ENCODE results near the gene VTI1A.
A peak's percentile ranks its signal among the peaks of the same experiment; 100 is the strongest.

Gene VTI1A

DNA sequence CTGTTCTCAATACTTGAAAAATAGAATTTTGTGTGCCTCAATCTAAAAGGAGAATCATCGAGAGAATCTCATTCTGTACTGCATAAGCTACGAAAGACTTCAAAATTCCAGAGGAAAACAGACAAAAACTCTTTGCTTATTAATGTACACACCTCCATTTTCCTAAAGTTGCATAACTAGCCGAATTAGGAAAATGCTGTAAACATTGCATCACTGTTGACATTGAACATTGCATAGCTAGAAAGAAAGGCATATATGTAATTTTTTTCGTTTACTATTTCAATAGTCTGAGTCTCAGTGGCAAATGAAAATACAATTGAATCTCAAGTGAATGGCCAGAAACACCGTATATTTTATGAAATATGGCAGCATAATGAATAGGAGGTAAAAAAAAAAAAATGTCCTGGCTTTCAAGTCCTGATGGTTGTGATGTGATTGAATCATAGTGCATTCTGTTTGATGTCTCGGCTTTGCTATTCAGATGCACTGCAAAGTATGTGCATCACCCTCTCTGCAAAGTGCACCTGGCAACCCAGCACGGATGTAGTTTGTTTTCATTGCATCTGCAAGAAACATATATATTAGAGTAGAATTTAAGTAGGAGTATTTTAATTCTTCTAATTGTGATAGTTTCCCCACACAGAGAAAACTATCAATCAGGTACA is 196.7 kb downstream of the VTI1A start:
- DNase-seq, result no peak

DNA sequence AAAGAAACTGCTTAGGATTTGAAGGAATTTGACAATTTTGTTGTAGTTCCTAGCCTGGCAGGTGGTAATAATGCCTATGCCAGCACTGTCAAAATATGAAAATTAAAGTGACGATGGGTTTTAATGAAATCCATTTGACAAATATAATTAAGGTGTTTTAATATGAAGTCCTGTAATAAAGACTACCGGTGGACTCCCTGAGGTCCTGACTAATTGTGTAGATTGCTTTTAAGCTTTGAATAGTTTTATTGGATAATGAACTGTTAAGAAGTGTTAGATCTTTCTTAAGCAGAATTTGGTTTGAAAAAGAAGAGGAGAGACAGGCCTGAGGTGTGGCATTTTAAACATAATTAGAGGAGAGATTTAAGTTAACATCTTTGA is 197.2 kb downstream of the VTI1A start:
- no peak for DNase-seq

DNA sequence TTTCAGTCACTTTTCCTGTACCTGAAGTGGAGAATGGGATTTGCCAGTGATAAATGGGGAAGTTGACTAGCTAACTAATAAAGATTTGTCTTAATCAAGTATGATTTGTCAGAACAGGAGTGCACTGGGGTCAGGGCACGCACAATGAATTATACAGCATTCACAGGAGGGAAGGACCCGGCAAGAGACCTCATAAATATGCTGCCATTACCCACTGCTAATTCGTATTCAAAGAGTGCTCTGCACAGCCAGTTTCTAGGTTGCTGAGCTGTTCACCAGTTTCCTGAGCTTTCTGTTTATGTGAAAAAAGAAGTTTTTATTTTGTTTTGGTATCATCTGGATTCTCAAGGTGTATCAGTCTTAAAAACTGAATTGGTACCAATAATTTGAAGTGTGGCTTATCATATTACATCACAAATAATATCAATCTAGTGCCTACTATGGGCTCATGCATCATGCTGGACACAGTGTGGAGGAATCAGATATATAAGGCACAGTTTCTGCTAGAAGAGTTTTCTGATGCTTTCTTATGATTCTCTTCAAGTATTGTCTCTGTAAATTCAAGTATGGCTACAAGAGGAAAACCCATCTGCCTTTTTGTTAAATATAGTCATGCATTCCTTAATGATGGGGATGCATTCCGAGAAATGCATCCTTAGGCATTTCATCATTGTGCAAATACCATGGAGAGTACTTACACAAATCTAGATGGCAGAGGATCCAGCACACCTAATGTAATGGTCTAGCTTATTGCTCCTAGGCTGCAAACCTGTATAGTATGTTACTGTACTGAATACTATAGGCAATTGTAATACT is 202.2 kb downstream of the VTI1A start:
- peak; percentile 70 for DNase-seq

DNA sequence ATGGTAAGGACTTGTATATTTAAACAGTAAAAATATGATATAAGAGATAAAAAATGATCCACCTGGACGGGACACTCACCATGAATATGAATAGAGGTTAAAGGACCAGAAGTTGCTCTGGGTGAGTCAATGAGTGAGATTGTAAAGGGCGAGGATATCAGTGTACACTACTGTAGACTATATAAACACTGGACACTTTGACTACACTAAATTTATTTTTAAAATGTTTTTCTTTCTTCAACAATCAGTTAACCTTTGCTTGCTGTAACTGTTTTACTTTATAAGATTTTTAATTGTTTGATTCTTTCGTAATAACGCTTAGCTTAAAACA is 202.8 kb downstream of the VTI1A start:
- DNase-seq, result no peak

DNA sequence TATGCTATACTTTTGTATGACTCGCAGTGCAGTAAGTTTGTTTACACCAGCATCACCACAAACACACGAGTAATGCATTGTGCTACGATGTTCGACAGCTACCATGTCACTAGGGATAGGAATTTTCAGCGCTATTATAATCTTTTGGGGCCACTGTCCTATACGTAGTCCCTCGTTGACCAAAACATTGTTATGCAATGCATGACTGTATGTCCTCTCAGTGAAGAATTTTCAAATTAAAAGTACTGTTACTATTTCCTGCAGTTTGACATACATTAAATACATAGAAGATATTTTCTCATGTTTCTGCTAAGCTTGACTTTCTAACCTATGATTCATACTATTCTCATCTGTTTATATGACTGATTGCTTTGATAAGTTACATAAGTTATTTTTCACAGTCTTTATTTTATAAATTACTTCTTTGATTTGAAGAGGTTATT is 203.6 kb downstream of the VTI1A start:
- peak; percentile 50 for DNase-seq

DNA sequence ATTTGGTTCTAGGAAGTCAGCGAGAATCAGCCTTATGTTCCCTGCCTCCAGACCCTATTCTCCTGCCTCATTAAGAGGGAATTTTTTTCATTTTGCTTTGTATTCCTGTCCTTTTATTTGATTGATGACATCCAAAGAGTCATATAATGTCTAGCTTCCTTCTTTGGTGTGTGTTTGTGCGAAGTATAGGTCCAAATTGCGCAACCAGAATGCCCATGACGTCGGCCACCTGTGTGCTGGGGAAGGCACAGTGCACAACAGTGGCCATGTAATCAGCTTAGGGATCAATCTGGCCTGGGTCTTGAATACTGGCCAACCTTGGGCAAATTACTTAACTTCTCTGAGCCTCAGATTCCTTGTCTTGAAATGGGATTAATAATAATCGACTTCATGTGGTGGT is 206.2 kb downstream of the VTI1A start:
- no peak for DNase-seq

DNA sequence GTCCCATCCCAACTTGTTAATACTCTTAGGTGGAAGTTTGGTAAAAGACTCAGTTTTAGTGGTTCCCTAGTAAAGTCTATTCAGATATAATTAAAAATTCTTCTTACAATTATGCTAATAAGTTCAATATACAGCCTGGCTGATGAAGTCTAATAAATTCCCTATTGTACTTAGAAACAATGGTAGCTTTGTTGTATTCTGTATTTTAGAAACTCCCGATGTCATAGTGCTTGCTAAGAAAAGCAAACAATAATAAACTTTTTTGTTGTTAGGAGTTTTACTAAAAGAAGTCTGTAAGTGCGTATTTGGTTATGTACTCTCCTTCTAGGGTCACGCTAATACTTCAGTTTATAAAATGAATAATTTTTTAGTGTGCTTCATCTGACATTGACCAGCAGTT is 206.8 kb downstream of the VTI1A start:
- no peak for DNase-seq

DNA sequence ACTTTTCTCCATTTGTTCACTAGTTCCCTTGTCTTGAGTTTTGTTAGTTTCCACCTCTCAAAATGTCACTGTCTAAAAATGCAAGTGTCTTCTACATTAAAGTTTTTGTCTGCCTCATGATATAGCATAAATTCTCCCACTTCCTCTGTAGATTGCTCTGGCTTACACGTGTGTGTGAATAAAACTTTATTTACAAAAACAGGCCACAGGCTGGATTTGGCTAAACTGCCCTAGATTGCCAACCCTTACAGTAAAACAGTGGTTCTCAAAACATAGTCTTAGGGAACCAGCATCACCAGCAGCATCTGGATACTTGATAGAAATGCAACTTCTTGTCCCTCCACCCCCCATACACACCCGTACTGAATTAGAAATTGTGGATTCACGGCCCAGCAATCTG is 207.8 kb downstream of the VTI1A start:
- DNase-seq, result no peak

DNA sequence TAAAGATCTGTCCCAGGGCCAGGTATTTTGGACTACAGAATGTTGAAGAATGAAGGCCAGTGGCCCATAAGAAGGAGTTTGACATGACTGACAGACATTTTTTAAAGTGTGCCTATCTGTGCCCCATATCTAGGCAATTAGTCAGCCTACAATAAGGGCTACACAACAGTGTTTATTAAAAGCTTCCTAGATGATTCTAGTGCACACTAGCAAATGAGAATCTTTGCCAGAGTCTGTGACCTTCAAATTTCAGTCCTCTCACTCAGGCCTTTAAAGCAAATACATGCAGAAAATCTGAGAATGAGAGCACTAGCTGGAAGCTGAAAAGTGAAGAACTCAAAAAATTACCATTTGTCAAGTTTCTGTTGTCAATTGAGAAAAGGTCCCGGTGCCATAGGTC is 208.7 kb downstream of the VTI1A start:
- no peak for DNase-seq

DNA sequence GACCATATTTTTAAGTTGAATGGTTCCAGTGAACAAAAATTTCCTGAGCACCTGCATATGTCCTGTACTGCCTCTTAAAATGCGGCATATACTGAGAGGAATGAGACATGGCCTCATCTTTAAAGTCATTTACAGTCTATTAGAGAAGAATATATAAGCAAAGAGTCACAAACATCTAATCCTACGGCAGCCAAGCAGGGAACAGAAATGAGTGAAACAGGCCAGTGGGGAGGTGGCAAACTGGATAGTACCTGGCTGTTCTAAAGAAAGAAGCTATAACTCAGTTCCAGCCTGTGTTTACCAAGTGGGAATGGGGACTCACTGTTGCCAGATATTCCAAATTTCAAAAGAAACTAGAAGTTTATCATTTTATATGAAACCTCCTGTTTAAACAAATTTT is 211.4 kb downstream of the VTI1A start:
- DNase-seq, result no peak

DNA sequence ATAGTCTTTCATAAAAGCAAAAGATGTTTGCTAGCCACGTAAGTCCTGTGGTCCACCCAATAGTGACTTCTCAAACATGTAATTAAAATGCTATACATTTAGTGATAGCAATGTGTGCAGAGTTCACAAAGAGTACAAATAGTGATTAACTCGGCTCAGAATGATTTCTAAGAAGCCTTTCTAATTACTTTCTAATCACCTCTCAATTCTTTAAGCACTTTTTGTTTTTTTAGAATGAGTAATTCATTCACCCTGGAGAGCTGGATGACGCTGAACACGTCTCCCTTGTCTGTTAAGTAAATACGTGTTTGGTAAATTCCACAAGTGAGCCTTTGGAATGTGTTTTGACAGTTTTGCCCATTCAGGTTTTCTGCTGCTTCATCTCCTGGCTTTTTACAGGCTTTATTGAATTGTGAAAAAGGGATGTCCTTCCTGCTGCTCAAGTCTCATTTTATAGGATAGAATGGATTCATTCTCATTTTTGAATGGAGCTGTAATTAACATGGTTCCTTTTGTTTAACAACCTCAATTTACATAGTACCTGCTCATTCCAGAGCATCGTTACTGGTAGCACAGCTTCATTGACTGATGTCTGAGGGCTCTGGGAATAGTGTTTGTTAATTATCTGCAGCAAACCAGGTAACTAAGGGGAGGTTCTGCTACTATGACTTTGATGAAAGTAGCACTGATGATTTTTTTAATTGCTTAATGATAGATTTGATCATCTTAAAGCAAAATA is 212.1 kb downstream of the VTI1A start:
- peak; percentile 84 for DNase-seq

DNA sequence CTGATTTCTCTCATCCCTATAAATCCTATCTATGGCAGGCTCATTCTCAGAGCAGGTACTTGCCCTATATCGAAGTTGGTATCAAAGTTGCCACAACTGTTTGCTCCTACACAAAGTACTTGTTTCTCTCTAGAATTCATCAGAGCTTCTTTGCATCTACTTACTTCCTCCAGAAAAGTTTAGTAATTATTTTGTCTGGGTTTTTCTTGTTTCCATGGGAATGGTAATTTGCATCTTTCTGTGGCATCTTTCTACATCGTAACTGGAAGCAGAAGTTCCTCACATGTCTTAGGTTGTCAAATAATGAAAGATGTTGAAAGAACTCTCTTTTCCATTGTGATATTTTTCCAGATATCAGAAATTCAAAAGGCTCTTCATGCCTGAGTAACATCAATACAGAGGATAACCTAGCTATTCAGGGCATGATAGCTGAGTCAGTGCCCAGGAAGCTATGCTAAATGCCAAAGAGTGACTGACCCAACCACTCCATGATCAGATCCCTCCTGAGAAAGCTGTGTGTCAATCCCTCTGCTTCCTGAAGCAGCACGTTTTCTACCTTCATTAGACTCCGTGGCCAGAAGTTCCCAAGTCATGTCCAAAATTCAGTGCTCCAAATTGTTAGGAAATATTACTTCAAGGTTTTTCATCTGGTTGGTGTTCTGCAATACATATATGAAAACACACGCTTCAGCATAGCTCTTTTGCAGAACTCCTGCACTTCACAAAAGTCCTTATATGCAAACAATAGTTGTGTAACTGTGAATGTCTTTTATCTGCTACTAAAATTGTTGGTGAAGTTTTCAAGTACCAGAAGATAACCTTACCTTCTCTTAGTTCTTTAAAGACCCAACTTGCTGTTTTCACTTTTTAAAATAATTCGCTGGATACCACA is 216.5 kb downstream of the VTI1A start:
- DNase-seq, result peak; percentile 80

DNA sequence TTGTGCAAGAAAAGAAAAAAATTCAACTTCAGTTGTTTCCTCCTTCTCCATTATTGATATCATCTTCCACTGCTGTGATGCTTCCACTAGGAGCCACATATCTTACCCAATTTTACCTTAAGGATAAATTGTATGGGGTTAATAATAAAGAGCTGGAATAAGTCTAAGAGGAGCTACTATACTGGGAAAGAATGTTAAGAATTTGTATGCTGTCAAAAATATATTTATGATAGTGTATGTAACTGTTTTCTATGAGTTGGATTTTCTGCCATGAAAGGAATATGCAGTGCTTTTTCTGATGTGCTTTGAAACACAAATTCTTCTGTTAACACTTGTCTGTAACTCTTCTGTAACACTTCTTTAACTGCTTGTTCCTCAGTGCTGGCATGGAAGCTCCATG is 219.1 kb downstream of the VTI1A start:
- peak; percentile 33 for DNase-seq

DNA sequence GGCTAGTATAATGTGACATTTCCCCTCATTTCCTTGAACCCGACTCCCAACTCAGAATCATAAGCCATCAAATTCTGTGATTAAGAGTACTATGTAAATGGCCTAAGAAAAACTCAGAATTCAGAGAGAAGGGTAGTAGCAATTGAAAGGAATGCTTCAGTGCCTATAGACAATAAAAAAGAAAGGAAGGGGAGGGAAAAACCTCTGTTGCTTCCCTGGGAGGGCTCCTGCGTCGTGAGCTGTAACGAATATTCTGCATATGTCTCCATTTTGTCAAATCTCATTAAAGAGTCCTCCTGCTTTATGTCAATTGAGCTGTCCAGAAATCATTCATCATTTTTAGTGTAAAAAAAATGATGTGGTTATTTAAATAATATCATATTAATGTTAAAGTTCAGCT is 223.0 kb downstream of the VTI1A start:
- DNase-seq, result no peak

DNA sequence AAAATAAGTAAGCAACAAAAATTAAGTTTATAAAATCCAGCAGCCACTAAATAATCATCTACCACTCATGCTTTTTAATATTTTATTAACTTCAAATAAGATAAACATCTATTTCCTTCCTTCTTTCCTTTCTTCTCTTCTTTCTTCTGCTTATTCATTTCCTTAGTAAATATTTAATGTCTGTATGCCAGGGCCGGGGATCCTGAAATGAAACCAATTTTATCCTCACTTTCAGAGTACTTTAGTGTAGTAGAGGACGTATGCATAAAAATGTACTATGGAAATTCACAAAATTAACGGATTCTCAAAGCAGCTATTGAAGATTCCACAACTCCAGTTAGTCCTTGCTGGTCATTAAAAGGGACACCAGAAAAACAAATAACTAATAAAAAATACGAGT is 224.7 kb downstream of the VTI1A start:
- no peak for DNase-seq

DNA sequence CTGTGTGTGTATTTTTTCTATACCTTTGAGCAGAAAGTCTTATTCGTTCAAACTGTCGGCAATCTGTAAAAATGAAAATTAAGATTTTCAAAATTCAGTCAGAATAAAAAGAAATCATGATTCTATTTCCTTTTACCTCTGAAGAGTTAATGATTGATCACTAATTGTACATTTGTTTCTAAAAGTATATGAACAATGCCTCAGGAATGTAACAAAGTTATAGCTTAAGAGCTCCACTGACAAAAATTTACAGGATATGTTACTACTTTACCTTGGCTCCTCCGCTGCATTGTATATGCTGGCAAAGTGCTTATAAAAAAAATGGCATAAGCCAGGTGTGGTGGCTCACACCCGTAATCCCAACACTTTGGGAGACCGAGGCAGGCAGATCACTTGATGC is 225.7 kb downstream of the VTI1A start:
- DNase-seq, result no peak

DNA sequence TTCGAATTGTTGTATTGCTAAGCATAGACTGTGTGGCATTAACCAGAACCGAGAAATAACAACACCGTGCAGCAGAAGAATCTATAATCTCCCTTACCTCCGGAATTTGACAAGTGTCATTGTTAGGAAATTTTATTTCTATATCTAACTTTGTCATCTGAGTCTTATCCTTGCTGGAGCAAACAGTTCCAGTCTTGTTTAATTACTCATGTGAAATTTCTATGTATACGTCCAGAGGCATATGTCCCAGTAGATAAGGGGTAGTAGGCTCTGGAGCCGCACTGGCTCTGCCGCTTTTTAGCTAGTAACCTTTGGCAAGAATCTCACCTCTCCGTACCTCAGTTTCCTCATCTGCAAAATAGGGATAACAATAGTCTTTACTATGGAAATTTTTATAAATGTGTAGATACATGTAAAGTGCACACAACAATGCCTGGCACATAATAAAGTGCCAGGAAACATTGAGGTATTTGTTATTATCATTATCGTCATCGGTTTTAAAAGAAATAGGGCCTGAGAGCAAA is 228.6 kb downstream of the VTI1A start:
- DNase-seq, result no peak

DNA sequence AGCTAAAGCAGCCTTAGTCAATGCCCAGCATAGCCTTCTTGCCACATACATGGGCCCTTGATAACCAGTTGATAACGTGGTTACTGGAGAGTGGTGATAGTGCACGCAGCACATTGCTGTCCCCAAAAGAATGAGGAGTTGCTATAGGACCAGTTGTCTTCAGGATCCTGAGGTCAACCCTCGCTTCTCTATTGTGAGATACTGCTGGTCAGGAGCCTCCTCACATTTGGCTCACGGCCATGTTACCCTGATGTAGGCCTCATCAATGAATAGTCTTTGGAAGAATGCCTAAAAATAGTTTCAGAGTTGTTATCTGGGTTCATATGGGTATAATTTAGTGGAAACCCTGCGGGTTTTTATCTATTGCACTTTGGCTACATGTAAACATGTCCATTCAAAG is 230.7 kb downstream of the VTI1A start:
- no peak for DNase-seq

DNA sequence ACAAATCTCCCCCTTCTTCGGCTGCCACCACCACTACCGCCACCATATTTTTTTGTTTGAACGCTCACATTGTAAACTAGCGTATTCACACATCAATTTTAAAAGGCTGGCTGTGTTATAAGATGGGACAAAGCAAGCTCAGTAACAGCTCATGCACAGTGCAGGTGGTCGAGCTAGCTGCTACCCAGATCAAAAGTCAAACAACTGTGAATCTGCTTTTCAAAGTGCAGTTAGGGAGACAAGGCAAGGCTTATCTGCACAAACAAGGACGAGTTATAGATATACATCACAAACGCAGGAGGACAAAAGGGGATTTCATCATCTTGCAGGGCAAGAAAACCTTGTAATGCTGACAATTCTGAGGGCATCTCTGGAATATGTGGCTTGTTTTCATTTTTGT is 231.6 kb downstream of the VTI1A start:
- no peak for DNase-seq

DNA sequence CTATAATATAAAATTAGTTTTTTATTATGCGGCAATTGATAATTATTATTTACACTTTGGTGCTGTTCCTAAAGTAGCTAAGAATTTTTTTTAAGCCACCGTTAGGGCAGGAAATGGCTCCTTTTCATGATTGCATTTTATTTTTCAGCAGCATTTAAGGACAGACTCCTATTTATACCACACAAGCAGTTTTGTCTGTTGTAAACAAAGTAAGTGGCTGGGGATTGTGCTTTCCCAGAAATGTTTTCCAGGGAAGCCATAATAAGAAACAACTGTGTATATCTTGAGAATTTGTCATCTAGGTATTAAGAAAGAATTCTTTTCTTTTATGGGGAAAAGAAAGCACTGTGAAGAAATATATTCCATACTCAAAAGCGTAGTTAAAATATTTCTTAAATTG is 232.0 kb downstream of the VTI1A start:
- DNase-seq, result no peak

DNA sequence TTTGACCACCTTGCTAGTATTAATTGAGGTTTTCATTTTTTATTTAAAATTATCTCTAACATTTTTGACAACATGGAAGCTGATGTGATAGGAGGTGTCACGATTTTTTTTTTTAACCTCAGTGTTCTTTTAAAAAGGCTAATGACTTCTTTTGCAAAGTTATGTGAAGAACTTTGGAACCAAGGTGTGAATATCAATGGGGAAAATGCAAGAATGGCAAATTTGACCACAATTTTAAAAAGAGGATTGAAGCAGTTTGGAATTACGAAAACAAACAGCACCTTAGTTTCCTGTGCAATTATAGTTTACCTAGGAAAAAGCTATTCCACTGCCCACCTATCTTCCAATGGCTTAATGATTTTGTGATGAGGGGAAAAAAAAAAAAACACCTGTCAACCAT is 232.4 kb downstream of the VTI1A start:
- DNase-seq, result no peak

DNA sequence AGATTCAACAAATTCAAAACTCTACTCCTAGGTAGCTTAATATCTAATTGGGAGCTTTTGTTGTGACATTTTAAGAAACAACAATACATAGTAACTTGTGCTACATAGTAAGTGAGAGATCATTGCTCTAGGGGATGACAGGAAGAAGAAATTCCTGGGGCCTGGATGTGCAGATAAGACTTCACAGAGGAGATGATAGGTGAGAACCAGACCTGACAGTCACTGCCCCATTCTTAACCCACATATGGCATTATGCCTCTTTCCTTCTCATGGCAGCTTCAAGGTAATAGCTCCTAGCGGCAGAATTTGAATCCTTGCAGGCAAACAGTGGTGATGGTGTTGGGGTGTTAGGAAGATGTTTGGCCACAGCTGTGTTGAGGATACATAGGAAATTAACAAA is 233.6 kb downstream of the VTI1A start:
- no peak for DNase-seq

DNA sequence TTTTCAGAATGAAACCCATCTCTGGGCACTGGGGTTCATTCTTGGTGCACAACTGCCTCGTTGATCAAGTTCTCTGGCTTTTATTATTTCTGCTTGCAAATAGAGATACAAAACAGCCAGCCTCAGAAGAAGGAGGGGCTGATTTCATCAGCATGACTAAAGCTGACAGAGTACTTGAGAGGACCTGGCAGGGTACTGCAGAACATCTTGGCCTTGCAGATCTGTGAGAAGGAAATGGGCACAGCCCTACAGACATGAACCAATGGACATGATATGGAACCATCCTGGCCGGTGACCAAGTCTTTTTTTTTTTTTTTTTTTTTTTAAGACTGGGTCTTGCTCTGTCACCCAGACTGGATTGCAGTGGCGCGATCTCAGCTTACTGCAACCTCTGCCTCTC is 240.6 kb downstream of the VTI1A start:
- DNase-seq, result peak; percentile 29
